Erythroblast (primary cell): ENCODE measurements around the gene RAD51B.
"Not testable (repeated sequence)": the region's sequence is repeated elsewhere in the genome, so short reads cannot be mapped to it uniquely, and the experiment has no call there.

Experiments
- DNase-seq, 2 experiments: peaks; one replicate each; lab custom pipeline; 2025; lab: John Stamatoyannopoulos, UW
- GATA1 ChIP-seq: IDR thresholded peaks from 2 replicates; pipeline ENCODE4 v1.6.1; 2011; ENCODE audit warnings: low read depth, mild to moderate bottlenecking, control low read depth, low read length, moderate library complexity
- POLR2A ChIP-seq: IDR thresholded peaks from 2 replicates; pipeline ENCODE4 v1.6.1; 2011; ENCODE audit warnings: mild to moderate bottlenecking, low read length

Gene RAD51B

DNA sequence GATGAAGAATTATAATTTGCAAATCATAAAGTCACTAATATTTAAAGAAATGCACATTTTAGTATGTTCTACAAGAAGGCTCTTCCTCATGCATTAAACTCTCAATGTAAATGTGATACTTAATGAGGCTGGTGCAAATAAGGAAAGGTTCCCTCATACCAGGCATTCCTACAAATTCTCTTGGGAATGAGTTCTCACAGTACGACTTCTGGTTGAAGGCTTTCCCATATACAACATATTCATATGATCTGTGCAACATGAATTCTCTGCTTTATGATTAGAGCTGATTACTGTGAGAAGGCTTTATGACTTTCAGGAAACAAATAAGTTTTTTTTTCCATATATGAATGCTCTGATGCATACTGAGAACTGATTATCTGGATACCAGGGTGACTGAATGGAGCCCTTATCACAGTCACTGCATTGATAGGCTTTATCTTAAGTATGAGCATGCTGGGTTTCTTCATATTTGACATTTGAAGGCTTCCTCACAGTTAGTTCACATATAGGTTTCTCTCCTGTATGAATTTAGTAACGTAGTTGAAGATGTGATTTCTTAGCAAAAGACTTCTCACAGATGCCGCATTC is 293.9 kb downstream of the RAD51B start:
- peak in 1 of 2 experiments; percentile 15 for DNase-seq

DNA sequence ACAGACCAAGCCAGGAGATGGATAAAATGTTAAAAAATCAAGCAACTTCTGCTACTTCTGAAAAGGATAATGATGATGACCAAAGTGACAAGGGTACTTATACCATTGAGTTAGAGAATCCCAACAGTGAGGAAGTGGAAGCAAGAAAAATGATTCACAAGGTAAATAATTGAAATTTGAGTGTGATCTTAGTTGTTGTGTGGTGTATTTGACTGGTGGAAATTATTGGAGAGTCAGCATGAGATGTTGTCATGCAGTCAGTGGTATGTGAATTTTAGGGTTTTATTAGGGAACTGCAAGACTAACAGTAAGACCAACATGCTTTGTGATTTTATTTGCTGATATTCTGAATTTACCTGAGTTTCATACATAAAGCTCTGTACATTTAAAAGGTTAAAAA is 296.4 kb downstream of the RAD51B start:
- not testable (repeated sequence) for DNase-seq

More for the DNA sequence above, 293.9 kb downstream of the RAD51B start:
- TF ChIP-seq GATA1 (no peak), POLR2A (no peak)

DNA sequence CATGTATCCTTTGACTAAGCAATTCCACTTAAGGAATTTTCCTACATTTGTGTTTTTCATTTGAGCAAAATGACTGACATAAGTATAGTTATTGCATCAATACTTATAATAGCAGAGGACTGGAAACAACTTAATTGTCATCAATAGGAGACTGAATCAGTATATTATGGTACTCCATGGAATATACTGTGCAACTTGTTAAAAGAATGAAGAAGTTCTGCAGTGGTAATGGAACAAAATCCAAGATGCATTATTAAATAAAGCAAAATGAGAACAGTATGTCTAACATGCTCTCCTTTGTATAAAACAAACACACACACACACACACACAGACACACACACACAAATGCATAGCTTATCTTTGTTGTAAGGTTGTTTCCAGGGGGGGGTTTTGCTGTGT is 303.1 kb downstream of the RAD51B start:
- TF ChIP-seq POLR2A (no peak), GATA1 (no peak)
- DNase-seq = no peak

DNA sequence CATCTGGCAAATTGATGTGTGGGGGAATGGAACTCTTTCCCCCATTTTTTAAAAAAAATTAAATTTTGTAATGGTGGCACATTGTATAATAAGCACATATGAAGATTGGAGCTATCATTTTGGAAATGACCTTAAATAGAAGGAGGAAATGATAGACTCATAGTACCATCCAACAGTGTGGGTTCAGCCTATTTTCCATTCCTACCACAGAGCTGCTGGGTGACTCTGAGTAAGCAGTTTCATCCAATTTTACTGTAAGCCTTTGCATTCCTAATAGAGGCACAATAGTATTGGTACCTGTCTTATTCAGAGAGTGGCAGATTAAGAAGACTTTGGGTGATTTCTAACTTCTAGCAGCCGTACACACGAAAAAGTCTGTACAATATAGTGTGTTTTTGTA is 304.5 kb downstream of the RAD51B start:
- TF ChIP-seq GATA1 (no peak), POLR2A (no peak)
- no peak for DNase-seq

DNA sequence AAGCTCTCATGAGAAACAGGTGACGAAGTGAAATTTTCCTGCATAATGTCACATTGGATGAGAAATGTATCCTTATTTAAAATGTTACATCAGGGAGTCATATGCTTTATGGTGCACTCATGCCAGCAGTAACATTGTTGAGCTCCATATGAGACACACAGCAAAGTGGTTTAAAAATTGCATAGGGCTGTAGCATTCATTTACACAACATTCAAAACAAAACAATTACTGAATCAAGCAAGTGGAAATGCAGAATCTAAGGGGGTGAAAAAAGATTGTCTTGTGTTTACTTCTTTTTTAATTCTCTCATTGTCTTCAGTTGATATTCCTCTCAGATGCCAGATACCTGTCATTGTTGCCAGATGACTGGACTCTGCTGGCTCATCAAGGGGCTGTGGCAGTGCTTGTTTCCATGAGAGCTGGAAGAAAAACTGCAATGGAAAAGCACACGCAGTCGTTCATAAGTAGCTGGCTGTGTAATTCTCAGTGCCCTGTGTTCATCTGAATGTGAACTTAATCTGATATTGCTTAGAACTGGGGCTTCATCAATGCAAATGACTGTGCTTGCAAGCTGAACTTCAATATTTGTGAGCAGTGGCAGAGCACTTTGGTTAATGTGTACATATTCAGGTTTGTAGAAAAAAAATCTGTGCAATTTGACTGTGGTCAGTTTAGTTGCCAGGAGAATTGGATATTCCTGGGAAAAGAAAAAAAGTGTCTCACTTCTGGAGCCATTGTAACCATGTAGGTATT is 305.6 kb downstream of the RAD51B start:
- TF ChIP-seq GATA1 (no peak), POLR2A (no peak)
- no peak for DNase-seq

DNA sequence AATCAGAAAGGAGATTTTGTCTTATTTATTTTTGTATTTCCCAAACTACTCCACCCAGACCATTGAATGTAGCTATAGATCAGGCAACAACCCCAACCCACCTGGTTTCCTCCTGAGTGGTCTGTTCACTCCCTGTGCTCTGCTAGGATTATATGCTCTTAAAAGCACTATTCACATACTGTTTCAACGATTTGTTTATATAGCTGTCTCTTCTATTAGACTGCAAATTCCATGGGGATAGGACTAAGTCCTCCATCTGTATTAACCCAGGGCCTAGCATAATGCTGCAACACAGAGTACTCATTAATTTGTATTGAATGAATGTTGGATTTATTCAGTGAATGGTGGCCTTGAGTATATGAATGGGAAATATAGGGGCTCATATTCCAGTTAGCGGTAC is 307.6 kb downstream of the RAD51B start:
- no peak for DNase-seq
- no peak for TF ChIP-seq GATA1
- no peak for TF ChIP-seq POLR2A

DNA sequence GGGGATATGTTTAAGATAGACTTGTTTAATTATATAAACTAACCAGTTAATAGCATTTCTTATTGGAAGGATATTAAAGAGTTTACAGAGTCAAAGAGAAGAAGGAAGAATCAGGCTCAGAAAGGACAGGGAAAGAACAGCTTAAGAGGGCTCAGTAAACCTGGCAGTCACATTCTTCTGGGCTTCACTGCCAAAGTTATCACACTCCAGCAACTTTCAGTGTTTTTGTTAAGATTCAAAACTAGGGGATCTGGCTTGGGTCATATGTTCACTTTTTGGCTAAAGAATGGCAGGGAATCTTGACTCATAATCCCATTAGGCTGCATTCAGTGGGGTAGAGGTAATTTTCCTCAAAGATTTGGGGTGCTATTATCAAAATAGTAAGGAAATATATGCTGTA is 312.3 kb downstream of the RAD51B start:
- TF ChIP-seq POLR2A (no peak), GATA1 (no peak)
- no peak for DNase-seq

DNA sequence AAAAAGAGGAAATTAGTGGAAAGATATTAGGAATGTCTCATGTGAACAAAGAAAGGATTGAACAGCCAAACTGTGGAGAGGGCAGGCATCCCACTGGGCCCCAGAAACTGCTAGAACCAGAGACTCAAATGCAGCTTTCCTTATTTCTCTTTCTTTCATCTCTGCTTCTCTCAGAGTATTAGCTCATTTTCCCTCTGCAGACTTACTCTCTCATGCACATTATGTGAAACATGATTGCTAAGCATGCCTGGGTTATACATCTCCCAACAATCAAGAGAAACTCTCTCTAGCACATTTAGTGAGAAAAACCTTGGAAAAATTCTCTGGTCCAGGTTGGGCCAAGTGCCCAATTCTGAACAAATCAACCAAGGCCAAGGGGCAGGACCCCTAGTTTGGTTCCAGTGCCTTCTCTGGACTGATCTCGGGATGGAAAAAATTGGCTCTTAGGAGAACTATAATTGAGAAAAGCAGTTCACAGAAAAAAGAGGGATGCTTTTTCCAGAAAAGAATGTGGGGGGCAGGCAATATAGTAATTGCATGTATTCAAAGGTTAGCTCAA is 313.1 kb downstream of the RAD51B start:
- DNase-seq = no peak

DNA sequence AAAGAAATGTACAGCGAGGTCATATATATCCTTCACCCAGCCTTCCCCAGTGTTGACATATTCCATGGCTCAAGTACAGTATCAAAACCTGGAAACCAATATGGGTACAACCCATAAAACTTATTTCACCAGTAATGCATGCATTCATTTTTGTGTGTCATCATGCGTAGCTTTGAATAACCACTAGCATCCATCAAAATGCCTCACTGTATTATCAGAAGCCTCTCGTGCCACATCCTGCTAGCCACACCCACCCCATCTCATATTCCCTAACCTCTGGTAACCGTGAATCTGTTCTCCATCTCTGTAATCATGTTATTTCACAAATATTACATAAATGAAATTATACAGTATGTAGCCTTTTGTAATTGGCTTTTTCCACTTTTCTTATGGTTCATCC is 314.3 kb downstream of the RAD51B start:
- DNase-seq = no peak
- TF ChIP-seq POLR2A (no peak), GATA1 (no peak)

More for the DNA sequence above, 313.1 kb downstream of the RAD51B start:
- TF ChIP-seq GATA1 (no peak), POLR2A (no peak)

DNA sequence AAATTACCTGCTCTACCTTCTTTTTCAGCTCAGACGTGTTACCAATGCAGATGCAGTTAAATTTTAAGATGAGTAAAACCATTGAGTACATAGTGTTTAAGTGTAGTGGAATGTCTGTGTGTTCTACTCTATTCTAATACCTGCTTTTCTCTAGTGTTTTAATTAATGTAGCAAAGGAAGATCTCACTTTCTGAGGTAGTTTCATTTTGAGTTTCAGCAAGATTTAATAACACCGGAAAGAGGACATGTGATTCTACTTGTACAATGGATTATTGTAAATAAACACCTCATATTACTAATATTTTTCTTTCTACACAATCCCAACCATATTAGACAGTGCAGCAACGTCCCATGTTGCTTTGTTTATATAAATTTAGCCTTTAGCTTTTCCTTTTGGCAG is 315.4 kb downstream of the RAD51B start:
- no peak for DNase-seq
- no peak for TF ChIP-seq GATA1
- TF ChIP-seq POLR2A = no peak

DNA sequence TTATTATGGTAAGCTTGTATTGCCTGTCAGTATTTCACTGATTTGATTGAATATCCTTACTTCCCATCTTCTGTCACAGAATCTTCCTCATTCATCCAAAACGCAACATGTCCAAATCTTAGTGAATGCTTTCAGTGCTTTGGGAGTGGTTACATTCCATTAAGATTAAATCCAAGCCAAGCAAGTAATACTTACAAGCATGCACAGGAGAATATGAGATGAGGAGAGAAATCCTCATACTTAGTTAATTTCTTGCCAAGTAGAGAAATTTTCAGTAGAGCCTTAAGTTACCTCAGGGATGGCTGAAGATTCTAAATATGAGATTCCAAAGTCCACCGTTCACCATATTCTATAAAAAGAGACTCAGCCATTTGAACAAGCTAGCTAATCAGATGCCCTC is 316.0 kb downstream of the RAD51B start:
- no peak for TF ChIP-seq POLR2A
- no peak for TF ChIP-seq GATA1
- DNase-seq = no peak

DNA sequence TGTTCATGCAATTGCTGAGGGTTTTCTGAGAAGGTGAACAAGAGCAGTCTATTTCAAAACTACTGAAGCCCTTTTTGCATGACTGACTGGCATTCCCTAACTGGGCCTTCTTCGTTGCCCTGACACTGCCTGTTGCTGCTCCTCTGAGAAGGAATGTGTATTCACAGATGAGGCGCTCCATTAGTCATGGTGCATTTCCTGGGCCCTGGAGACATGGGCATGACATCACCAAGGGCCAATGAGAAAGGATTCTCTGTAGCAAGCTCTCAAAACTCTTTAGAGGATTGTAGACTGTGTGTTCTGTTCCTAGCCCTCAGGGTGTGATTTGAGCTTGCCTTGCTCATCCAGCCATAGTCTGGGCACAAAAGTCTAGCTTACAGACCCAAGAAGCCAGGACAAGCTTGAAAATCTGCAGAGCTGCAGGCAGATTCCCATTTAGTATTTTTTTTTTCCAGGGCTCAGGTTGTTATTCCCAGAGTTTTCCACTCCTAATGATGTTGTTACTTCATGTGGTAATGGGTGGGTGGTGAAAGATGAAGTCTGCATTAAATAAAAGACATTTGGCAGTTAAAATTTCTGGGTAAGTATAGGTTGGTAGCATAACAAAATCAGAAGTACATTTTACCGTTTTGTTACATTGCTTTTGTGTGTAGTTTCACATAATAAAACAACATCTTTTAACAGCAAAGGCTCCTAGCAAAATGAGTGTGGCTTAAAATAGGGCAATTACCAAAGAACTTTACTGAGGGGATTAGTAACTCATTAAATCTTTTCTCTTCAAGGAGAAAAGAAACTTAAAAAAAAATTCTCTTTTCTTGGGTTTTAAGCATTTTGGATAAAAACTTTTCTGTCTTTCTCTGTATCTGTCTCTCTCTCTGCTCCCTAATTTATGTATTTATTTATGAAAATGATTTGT is 318.4 kb downstream of the RAD51B start:
- no peak for TF ChIP-seq GATA1
- peak in 1 of 2 experiments; percentile 12 for DNase-seq

DNA sequence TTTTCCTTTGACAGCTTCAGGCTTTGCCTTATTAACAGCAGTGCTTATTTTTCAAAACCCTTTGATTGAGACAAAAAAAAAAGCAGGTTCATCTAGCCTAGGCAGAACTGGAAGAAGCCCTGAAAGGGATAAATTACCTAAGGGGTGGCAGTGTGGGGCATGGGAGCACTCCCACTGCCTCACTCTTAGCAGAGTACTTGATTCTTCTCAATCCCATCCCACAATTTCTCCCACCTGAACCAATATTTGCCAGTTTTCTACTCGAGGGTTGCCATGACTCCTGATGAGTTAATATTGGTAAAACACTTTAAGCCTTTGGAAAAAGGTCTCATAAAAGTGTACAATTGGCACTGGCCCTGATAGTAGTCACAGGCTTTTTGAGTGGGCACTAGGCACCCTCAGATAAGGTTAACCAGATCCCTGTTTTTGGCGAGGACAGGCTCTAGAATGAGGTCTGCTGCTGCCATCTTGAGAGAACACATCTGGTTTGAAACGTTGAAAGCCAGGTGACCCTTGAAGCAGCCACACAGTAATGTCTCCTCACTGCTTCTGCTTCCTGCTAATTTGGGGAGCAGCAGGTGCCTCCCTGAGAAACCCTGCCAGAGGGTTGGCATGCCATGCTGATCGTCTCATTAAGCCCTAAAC is 320.0 kb downstream of the RAD51B start:
- no peak for DNase-seq
- no peak for TF ChIP-seq GATA1
- no peak for TF ChIP-seq POLR2A
